G401.6 (cell line): ENCODE measurements around the gene ZHX3.
"Not testable (repeated sequence)": the region's sequence is repeated elsewhere in the genome, so short reads cannot be mapped to it uniquely, and the experiment has no call there.

ENCODE experiments used
- FAIRE-seq: peaks from 2 replicates; lab custom pipeline; 2012; peaks lifted over from hg19 to GRCh38; lab: Jason Lieb, UNC

The ZHX3 gene

GRCh38 chr20:41258474-41258873 lies 59.1 kb downstream of the ZHX3 start:
- FAIRE-seq: no peak

DNA sequence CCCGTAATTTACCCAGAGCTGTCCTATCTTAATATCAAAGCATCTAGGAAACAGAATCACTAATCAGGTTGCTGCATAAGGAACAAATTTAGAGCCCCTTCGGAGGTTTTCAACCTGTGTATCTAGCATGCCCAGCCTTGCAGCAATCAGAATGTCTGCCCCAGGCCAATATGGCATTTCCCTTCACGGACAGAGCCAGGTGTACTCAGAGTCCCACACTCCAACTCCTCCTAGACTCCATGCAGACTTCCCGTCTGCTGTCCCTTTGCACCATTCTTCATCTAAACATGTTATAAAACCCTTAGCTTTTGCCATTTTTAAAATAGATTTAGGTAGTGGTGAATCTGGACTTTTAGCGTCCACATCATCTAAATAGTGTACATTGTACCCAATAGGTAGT lies 61.0 kb downstream of the ZHX3 start:
- FAIRE-seq: no peak

DNA sequence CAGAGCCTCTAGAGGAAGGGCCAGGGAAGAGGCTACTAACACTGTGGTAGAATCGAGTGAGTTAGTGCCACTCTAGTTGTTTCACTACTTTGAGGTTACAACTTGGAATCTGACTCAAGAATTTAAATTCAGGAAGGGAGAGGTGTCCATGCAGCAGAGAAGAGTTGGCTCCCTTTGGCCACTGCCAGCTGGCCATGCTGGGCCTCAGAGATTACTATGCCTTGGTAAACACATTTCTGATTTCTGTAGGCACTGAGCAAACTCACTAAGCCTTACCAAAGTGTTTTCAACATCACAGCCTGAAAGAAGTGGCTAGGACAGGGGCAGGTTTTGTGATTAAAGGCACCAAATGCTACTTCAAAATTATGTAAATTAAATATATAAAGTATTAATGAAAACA lies 61.9 kb downstream of the ZHX3 start:
- FAIRE-seq: no peak

- no peak for FAIRE-seq
Observed at GRCh38 chr20:41249411-41250281, 67.9 kb downstream of the ZHX3 start.

DNA sequence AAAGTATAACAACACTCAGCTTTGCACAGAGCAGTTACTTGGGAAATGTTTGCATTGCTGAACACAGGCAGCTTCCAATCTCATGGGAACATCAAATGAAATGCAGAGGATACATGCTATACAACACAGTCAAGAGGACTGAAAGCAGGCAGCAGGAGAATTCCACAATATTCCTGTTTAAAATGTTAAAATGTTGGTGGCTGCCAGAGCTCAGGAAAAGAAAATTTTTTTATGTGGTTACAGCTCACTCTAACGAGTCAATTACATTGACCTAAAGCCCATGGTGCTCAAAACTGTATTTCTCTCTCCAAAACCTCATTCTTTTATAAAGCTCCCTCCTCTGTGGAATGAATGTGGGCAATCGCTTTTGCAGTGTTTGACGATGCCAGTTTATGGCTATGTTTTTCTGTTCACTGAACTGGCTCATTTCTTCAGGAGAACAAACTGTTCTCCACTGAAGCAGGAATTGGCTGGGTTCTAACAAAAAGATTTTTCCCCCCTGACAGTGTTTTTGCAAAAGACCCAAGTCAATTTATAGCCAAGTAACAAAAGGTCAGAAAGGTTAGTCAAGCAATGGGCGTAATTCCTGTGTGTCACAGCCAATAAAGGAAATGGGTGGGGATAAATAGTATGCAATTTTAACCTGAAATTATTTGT lies 69.0 kb downstream of the ZHX3 start:
- no peak for FAIRE-seq

GRCh38 chr20:41247523-41248367 lies 69.8 kb downstream of the ZHX3 start:
- FAIRE-seq: no peak

GRCh38 chr20:41245086-41245707 lies 72.3 kb downstream of the ZHX3 start:
- FAIRE-seq: no peak

GRCh38 chr20:41242807-41243206 lies 74.7 kb downstream of the ZHX3 start:
- no peak for FAIRE-seq

DNA sequence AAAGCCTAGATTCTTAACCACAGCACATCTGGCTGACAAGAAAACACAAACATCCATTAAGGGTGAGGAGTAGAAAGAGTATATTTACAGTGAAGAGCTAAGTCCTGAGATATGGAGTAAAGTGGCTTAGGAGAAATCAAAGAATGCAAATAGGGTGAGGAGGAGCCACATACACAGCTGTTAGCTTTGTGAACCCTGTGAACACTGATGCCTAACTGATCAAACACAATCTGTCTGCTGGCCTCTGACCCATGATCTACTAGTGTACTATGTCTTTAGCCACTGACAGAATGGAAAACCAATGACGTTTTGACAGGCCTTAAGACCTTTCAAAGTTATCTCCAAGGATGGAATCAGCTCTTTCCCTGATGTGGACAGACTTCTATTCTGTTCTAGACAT lies 75.2 kb downstream of the ZHX3 start:
- no peak for FAIRE-seq

DNA sequence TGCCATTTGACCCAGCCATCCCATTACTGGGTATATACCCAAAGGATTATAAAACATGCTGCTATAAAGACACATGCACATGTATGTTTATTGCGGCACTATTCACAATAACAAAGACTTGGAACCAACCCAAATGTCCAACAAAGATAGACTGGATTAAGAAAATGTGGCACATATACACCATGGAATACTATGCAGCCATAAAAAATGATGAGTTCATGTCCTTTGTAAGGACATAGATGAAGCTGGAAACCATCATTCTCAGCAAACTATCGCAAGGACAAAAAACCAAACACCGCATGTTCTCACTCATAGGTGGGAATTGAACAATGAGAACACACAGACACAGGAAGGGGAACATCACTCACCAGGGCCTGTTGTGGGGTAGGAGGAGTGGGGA lies 80.3 kb downstream of the ZHX3 start:
- FAIRE-seq: not testable (repeated sequence)

DNA sequence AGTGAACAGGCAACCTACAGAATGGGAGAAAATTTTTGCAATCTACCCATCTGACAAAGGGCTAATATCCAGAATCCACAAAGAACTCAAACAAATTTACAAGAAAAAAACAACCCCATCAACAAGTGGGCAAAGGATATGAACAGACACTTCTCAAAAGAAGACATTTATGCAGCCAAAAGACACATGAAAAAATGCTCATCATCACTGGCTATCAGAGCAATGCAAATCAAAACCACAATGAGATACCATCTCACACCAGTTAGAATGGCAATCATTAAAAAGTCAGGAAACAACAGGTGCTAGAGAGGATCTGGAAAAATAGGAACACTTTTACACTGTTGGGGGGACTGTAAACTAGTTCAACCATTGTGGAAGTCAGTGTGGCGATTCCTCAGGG lies 80.7 kb downstream of the ZHX3 start:
- FAIRE-seq: not testable (repeated sequence)

GRCh38 chr20:41234546-41234945 lies 83.0 kb downstream of the ZHX3 start:
- no peak for FAIRE-seq

GRCh38 chr20:41234041-41234440 lies 83.5 kb downstream of the ZHX3 start:
- no peak for FAIRE-seq

- FAIRE-seq: no peak
Observed at GRCh38 chr20:41232973-41233926, 84.3 kb downstream of the ZHX3 start.

DNA sequence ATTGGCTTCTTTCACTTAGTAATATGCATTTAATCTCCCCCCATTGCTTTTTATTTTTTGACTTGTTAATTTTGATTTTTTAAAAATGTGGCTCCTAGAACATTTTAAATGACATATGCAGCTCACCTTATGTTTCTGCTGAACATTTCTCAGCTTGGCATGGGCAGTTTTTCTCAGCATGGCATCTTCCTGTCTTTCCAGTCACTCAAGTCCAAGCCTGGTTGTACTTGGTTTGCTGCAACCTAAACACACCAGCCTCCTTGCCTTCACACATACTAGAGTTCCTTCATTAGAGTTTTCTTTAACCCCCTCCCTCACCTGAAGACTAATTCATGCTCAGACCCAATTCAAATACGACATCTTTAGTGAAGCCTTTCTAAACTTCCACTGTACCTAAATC lies 86.4 kb downstream of the ZHX3 start:
- no peak for FAIRE-seq

DNA sequence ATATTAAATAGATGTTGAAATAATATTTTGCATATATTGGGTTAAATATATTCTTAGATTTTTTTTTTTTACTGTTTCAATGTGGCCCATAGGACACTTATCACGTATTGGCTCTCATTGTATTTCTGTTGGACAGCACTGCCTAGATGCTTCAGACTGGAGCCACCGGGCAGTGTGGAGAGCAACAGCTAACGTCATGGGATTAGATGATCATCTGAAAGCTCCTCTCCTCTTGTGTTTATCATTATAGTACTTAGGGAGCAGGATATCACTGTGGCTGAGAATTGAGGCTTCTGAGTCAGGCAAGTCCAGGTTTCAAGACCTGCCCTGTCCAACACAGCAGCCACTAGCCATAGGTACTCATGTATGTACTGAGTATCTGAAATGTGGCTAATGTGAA lies 87.4 kb downstream of the ZHX3 start:
- FAIRE-seq: no peak

- FAIRE-seq: no peak
Observed at GRCh38 chr20:41229259-41229658, 88.3 kb downstream of the ZHX3 start.

DNA sequence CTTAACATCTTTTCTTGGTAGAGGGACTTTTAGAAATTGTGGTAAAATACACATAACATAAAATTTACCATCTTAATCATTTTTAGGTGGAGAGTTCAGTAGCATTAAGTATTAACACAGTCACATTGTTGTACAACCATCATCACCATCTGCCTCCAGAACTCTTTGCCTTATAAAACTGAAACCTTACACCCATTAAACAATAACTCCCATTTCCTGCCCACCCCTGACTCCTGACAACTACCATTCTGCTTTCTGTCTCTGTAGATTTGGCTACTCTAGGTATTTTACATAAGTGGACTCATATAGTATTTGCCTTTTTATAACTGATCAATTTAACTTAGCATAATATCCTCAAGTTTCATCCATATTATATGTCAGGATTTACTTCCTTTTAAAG lies 88.7 kb downstream of the ZHX3 start:
- no peak for FAIRE-seq

DNA sequence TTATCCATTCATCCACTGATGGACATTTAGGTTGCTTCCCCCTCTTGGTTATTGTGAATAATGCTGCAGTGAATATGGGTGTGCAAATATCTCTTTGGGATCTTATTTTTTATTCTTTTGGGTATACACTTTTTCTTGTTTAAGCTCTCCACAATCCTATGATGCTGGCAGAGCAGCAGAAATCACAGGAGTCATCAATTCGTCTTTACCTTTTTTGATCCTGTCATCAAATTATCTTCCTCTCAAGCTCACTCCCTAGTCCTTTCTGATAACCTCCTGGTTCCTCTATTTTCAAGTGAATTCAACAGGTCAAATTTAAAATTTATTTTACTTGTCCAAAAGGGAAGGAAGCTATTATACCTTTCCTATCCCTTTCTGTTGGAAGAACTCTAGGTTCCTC lies 91.1 kb downstream of the ZHX3 start:
- FAIRE-seq: no peak

DNA sequence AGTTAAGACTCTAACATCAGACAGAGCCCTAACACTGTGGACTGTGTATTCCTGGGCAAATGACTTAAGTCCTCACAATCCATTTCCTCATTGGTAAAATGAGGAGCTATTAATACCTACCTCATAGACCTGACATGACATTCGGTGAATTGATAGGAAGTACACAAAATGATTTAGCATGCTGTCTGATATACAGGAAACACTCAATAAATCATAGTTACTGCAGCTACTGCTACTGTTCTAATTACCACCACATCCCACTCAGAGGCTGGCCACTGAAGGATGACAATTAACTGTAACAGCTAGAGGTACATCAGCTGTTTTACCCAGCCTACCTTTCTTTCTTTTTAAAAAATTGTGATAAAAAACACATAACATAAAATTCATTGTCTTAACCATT lies 92.4 kb downstream of the ZHX3 start:
- FAIRE-seq: no peak

GRCh38 chr20:41224281-41224680 lies 93.2 kb downstream of the ZHX3 start:
- FAIRE-seq: no peak
